Endothelial cell (in vitro differentiated cells): ENCODE measurements around the gene IFNA8. TPM values are rescaled to one million over a fixed set of nuclear protein-coding genes. Genes with fewer than 3 reads are reported as not detected.

Experiments
- DNase-seq: peaks from one replicate; pipeline ENCODE4 v3.0.0; 2021; ENCODE audit warnings: low spot score
- H3K27ac Mint-ChIP-seq: one replicate; pipeline ENCODE4 v1.8.0; 2021; ENCODE audit warnings: mixed read lengths, inconsistent platforms; ENCODE audit not compliant: unreplicated experiment
- H3K27me3 Mint-ChIP-seq: one replicate; pipeline ENCODE4 v1.8.0; 2021; ENCODE audit warnings: mild to moderate bottlenecking, moderate library complexity, mixed read lengths, inconsistent platforms; ENCODE audit not compliant: unreplicated experiment
- H3K36me3 Mint-ChIP-seq: one replicate; pipeline ENCODE4 v1.8.0; 2021; ENCODE audit warnings: mild to moderate bottlenecking, low read depth, mixed read lengths, inconsistent platforms; ENCODE audit not compliant: unreplicated experiment
- H3K4me1 Mint-ChIP-seq: one replicate; pipeline ENCODE4 v1.8.0; 2021; ENCODE audit warnings: mild to moderate bottlenecking, mixed read lengths, inconsistent platforms; ENCODE audit not compliant: unreplicated experiment
- H3K4me3 Mint-ChIP-seq: one replicate; pipeline ENCODE4 v1.8.0; 2021; ENCODE audit warnings: mild to moderate bottlenecking, mixed read lengths, inconsistent platforms; ENCODE audit not compliant: unreplicated experiment
- H3K9me3 Mint-ChIP-seq: one replicate; pipeline ENCODE4 v1.8.0; 2021; ENCODE audit warnings: mixed read lengths, inconsistent platforms; ENCODE audit not compliant: unreplicated experiment
- CTCF ChIP-seq: fragments of 200-600 bp; sonication (generic); IDR thresholded peaks from one replicate; pipeline ENCODE4 v1.5.0; 2021; ENCODE audit warnings: antibody characterized with exemption; ENCODE audit not compliant: unreplicated experiment
- total RNA-seq: library from RNA; stranded (reverse); fragmentation: NEBNext Ultra II Directional; extraction: Animal tissue kit (Norgen Biotek cat#: 25700); gene quantifications from one replicate; pipeline ENCODE4 v1.2.1, GENCODE V29; 2021; ENCODE audit not compliant: unreplicated experiment

Gene IFNA8
- total RNA-seq, 1 donor from 2014 or later = not detected

- no peaks in the 10 kb centered on the region for H3K9me3 Mint-ChIP-seq
- no peak for TF ChIP-seq CTCF
- H3K27me3 Mint-ChIP-seq = no peaks in the 10 kb centered on the region
- no peak for DNase-seq
- H3K4me1 Mint-ChIP-seq = no peaks in the 10 kb centered on the region
- H3K4me3 Mint-ChIP-seq = no peak overlapping the region
- no peak overlapping the region for H3K27ac Mint-ChIP-seq
- H3K36me3 Mint-ChIP-seq = no peaks in the 10 kb centered on the region
Observed at GRCh38 chr9:21413151-21413550, 4.2 kb downstream of the IFNA8 start.

GRCh38 chr9:21413624-21414023 is 4.7 kb downstream of the IFNA8 start:
- H3K9me3 Mint-ChIP-seq = no peaks in the 10 kb centered on the region
- TF ChIP-seq CTCF = no peak
- no peaks in the 10 kb centered on the region for H3K4me1 Mint-ChIP-seq
- H3K36me3 Mint-ChIP-seq = no peaks in the 10 kb centered on the region
- no peak overlapping the region for H3K4me3 Mint-ChIP-seq
- H3K27ac Mint-ChIP-seq = no peak overlapping the region
- DNase-seq = peak; percentile 9
- no peaks in the 10 kb centered on the region for H3K27me3 Mint-ChIP-seq

- no peak for TF ChIP-seq CTCF
- H3K4me3 Mint-ChIP-seq = no peak overlapping the region
- H3K27ac Mint-ChIP-seq = no peak overlapping the region
- no peaks in the 10 kb centered on the region for H3K36me3 Mint-ChIP-seq
- no peaks in the 10 kb centered on the region for H3K4me1 Mint-ChIP-seq
- DNase-seq = no peak
- H3K27me3 Mint-ChIP-seq = no peaks in the 10 kb centered on the region
- H3K9me3 Mint-ChIP-seq = no peaks in the 10 kb centered on the region
Observed at GRCh38 chr9:21414220-21414940, 5.5 kb downstream of the IFNA8 start.

- Mint-ChIP-seq H3K36me3 (no peaks in the 10 kb centered on the region), H3K9me3 (no peaks in the 10 kb centered on the region), H3K27ac (no peak overlapping the region), H3K4me3 (no peak overlapping the region), H3K4me1 (no peaks in the 10 kb centered on the region), H3K27me3 (no peaks in the 10 kb centered on the region)
- no peak for TF ChIP-seq CTCF
- no peak for DNase-seq
Observed at GRCh38 chr9:21415493-21416267, 6.8 kb downstream of the IFNA8 start.

GRCh38 chr9:21428235-21428634 is 19.3 kb downstream of the IFNA8 start:
- Mint-ChIP-seq H3K27ac (peak overlapping the region; percentile 11), H3K9me3 (no peaks in the 10 kb centered on the region), H3K4me3 (no peak overlapping the region), H3K4me1 (peaks cover 9% of the 10 kb centered on the region), H3K27me3 (no peaks in the 10 kb centered on the region), H3K36me3 (no peaks in the 10 kb centered on the region)
- no peak for DNase-seq
- TF ChIP-seq CTCF = no peak
